Coronary artery (tissue), 2 donors: Measurements from ENCODE around the gene TMEM151B.

Experiments
- DNase-seq: peaks from one replicate; pipeline ENCODE4 v3.0.0-alpha.2; 2017; ENCODE audit warnings: low spot score
- H3K27ac ChIP-seq, 2 donors: fragments of 200-600 bp; sonication (generic); one replicate each; pipeline ENCODE4 v1.5.1; 2016 to 2019
- H3K4me3 ChIP-seq: fragments of 200-600 bp; sonication (generic); 2 replicates; pipeline ENCODE4 v1.5.1; 2016; ENCODE audit warnings: mild to moderate bottlenecking, moderate library complexity
- CTCF ChIP-seq: fragments of 200-600 bp; sonication (generic); IDR thresholded peaks from one replicate; pipeline ENCODE4 v1.5.1; 2019; ENCODE audit warnings: antibody characterized with exemption

Gene TMEM151B

GRCh38 chr6:44234101-44235025, 35.9 kb upstream of the TMEM151B start:
- TF ChIP-seq CTCF, result peak; percentile 82
- no peak overlapping the region for H3K4me3 ChIP-seq
- peak overlapping the region; percentile 79 to 91 for H3K27ac ChIP-seq
- peak; percentile 90 for DNase-seq

GRCh38 chr6:44235269-44235668, 35.0 kb upstream of the TMEM151B start:
- H3K4me3 ChIP-seq, result no peak overlapping the region
- peak overlapping the region; percentile 79 to 91 for H3K27ac ChIP-seq
- TF ChIP-seq CTCF, result no peak
- DNase-seq, result no peak

GRCh38 chr6:44235891-44236516, 34.2 kb upstream of the TMEM151B start:
- H3K27ac ChIP-seq, result peak overlapping the region in 1 of 2 donors; percentile 62
- no peak for DNase-seq
- TF ChIP-seq CTCF, result no peak
- H3K4me3 ChIP-seq, result no peak overlapping the region

GRCh38 chr6:44237021-44237812, 33.0 kb upstream of the TMEM151B start:
- peak overlapping the region; percentile 76 for H3K4me3 ChIP-seq
- no peak for TF ChIP-seq CTCF
- H3K27ac ChIP-seq, result peak overlapping the region; percentile 98 to 99
- peak; percentile 99 for DNase-seq

- peak; percentile 91 for DNase-seq
- peak; percentile 97 for TF ChIP-seq CTCF
- H3K4me3 ChIP-seq, result peak overlapping the region; percentile 76
- peak overlapping the region; percentile 98 to 99 for H3K27ac ChIP-seq
These were observed 32.3 kb upstream of the TMEM151B start for GRCh38 chr6:44237813-44238433.

- TF ChIP-seq CTCF, result no peak
- peak overlapping the region; percentile 98 to 99 for H3K27ac ChIP-seq
- H3K4me3 ChIP-seq, result no peak overlapping the region
- DNase-seq, result no peak
These were observed 31.4 kb upstream of the TMEM151B start for GRCh38 chr6:44238687-44239350.
